Right lobe of liver (tissue), 6 donors: ENCODE data around the gene PPP1R9A. TPM values are rescaled to one million over a fixed set of nuclear protein-coding genes. Genes with fewer than 3 reads are reported as not detected.
"Not testable (repeated sequence)": the region's sequence is repeated elsewhere in the genome, so short reads cannot be mapped to it uniquely, and the experiment has no call there.

Experiments used
- ATAC-seq, 4 donors: fragments of 200-7000 bp; cut with Tn5 transposase; one replicate each; pipeline ENCODE4 v1.9.1; 2020; ENCODE audit warnings: mild to moderate bottlenecking in 4 of 4, moderate library complexity in 4 of 4
- DNase-seq, 3 donors: peaks; one replicate each; pipeline ENCODE4 v3.0.0-alpha.2; 2020
- H3K27ac ChIP-seq, 3 donors: fragments of 200-600 bp; one replicate each; pipeline ENCODE4 v1.8.0; 2022
- H3K27me3 ChIP-seq, 2 donors: fragments of 200-600 bp; one replicate each; pipeline ENCODE4 v1.8.0; 2022
- H3K36me3 ChIP-seq, 4 donors: fragments of 200-600 bp; sonication (generic) in 1 of 4; one replicate each; pipeline versions ENCODE4 v1.5.1 to v1.8.0; 2017 to 2022; ENCODE audit warnings: control low read depth in 1 of 4
- H3K4me1 ChIP-seq, 4 donors: fragments of 200-600 bp; sonication (generic) in 1 of 4; one replicate each; pipeline versions ENCODE4 v1.5.1 to v1.8.0; 2017 to 2022; ENCODE audit warnings: control low read depth in 1 of 4
- H3K4me3 ChIP-seq, 3 donors: fragments of 200-600 bp; one replicate each; pipeline ENCODE4 v1.8.0; 2022
- H3K9me3 ChIP-seq, 4 donors: fragments of 200-600 bp; sonication (generic) in 1 of 4; one replicate each; pipeline versions ENCODE4 v1.5.1 to v1.8.0; 2017 to 2022; ENCODE audit warnings: control low read depth in 1 of 4
- POLR2A ChIP-seq: fragments of 450-650 bp; IDR thresholded peaks from one replicate; pipeline ENCODE4 v1.6.1; 2017; ENCODE audit warnings: antibody characterized with exemption, mild to moderate bottlenecking
- WGBS: methylation state at CpG from one replicate; pipeline ENCODE4 v1.1.6; 2018; ENCODE audit warnings: low coverage, low lambda C conversion rate; ENCODE audit not compliant: insufficient coverage; ENCODE audit errors: missing lambda C conversion rate; 5-methylcytosine and 5-hydroxymethylcytosine counted together
- intact Hi-C, 2 donors: fragments of 100-400 bp; cut with DNase I; formaldehyde crosslinking; loops; one replicate each; pipeline versions ENCODE4 v1.11.2 to v1.14.1; 2022
- total RNA-seq, 6 experiments: library from RNA; depleted of rRNA in 2 of 6; stranded (reverse); fragments of >200 nt in 2 of 6; fragmentation: NEBNext Ultra II Directional in 3 of 6; extraction: Animal tissue kit (Norgen Biotek cat#: 25700) in 3 of 6; gene quantifications; one replicate each; pipeline versions ENCODE4 v1.1.0 to v1.2.4, GENCODE V29; 2016 to 2023
- TF ChIP-seq, protein P1 (sequence below), 4 donors: fragments of 200-600 bp in 3 of 4; fragments of 450-650 bp in 1 of 4; IDR thresholded peaks; one replicate each; pipeline versions ENCODE4 v1.5.1 to v1.8.0; 2016 to 2022; ENCODE audit warnings: antibody characterized with exemption in 4 of 4, mild to moderate bottlenecking in 2 of 4
- donor health status: DM: no; HTN: yes; CAD: no.
- donor health status: DM: no; HTN: no; CAD: no.
- donor health status: DM: no; HTN: no; CAD: no.
- donor health status: DM: no; HTN: yes; CAD: no.
- donor health status: DM: no; HTN: yes; CAD: no.

PPP1R9A gene
- total RNA-seq, 6 experiments from 2014 or later, result 0.49 to 2.0 (median 0.81) TPM

- WGBS, result 74% methylated on average over 5 of the region's 5 CpGs
- no peak for ATAC-seq
- no peaks in the 10 kb centered on the region for H3K27me3 ChIP-seq
Observed at GRCh38 chr7:95006010-95006409, 98.6 kb downstream of the PPP1R9A start.

GRCh38 chr7:95008773-95009172 lies 101.4 kb downstream of the PPP1R9A start:
- WGBS, result 81% methylated on average over 6 of the region's 6 CpGs
- H3K4me1 ChIP-seq, H3K4me3 ChIP-seq, H3K27me3 ChIP-seq, DNase-seq, ATAC-seq, intact Hi-C loops, H3K27ac ChIP-seq, H3K9me3 ChIP-seq, H3K36me3 ChIP-seq: not testable (repeated sequence)

More at GRCh38 chr7:95006010-95006409, 98.6 kb downstream of the PPP1R9A start:
- TF ChIP-seq, protein P1, sequence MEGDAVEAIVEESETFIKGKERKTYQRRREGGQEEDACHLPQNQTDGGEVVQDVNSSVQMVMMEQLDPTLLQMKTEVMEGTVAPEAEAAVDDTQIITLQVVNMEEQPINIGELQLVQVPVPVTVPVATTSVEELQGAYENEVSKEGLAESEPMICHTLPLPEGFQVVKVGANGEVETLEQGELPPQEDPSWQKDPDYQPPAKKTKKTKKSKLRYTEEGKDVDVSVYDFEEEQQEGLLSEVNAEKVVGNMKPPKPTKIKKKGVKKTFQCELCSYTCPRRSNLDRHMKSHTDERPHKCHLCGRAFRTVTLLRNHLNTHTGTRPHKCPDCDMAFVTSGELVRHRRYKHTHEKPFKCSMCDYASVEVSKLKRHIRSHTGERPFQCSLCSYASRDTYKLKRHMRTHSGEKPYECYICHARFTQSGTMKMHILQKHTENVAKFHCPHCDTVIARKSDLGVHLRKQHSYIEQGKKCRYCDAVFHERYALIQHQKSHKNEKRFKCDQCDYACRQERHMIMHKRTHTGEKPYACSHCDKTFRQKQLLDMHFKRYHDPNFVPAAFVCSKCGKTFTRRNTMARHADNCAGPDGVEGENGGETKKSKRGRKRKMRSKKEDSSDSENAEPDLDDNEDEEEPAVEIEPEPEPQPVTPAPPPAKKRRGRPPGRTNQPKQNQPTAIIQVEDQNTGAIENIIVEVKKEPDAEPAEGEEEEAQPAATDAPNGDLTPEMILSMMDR (IDR thresholded peaks at IDR 0.05), result no peak
- TF ChIP-seq POLR2A, result no peak
- Histone ChIP-seq H3K4me3 (no peak overlapping the region), H3K27ac (no peak overlapping the region), H3K9me3 (no peaks in the 10 kb centered on the region), H3K36me3 (no peaks in the 10 kb centered on the region), H3K4me1 (no peaks in the 10 kb centered on the region)
- DNase-seq, result no peak
- intact Hi-C loops, result no loop called here

DNA sequence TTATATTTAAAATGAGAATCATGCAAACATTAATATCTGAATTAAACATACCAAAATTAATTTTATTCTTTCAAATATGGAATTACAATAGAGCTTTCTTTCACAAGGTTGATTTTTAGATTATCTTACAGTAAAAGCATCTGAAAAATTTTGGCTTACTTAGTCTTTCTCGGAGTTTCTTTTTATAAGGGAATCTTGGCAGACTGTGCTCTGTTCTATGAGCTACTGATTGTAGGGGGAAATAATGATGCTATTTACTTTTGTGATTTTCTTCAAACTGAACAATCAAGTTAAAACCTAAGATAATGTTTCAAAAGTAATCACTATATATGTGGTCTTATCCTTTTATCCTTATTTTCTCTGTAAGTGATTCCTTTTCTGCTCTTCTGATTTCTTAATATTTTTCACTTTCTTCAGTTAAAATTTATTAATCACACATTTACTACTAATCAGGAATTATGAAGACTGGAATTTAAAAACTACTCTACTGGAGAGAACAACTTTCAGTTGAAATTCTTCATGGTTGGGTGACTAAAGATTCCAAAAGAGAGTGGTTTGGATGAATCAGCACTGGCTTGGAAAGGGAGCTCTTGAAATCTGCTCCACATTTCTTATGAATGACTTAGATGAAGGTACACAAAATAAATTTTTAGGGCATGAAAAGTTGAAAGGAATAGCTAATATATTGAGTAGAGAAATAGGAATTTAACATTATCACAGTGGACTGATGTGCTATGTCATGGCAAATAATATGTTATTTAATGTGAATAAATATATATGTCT lies 103.9 kb downstream of the PPP1R9A start:
- DNase-seq, result no peak
- no peak for ATAC-seq
- no peaks in the 10 kb centered on the region for H3K9me3 ChIP-seq
- 67% methylated on average over 1 of the region's 1 CpG for WGBS
- H3K27ac ChIP-seq, result no peak overlapping the region
- H3K36me3 ChIP-seq, result no peaks in the 10 kb centered on the region
- TF ChIP-seq POLR2A, result no peak
- TF ChIP-seq, protein P1 (IDR thresholded peaks at IDR 0.05), result no peak
- intact Hi-C loops, result no loop called here
- H3K4me1 ChIP-seq, result no peaks in the 10 kb centered on the region
- no peak overlapping the region for H3K4me3 ChIP-seq
- no peaks in the 10 kb centered on the region for H3K27me3 ChIP-seq

DNA sequence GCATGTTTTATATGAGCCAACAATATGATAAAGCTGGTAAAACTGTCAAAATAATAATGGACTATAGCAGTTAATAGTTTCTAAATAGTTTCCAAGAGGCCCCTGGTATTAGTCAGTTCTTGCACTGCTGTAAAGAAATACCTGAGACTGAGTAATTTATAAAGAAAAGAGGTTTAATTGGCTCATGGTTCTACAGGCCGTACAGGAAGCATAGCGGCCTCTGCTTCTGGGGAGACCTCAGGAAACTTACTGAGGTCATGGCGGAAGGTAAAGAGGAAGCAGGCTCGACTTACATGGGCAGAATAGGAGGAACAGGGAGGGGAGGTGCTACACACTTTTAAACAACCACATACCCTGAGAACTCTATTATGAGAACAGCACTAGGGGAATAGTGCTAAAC lies 104.6 kb downstream of the PPP1R9A start:
- Histone ChIP-seq H3K9me3 (no peaks in the 10 kb centered on the region), H3K27me3 (no peaks in the 10 kb centered on the region), H3K4me1 (no peaks in the 10 kb centered on the region), H3K36me3 (no peaks in the 10 kb centered on the region), H3K27ac (no peak overlapping the region), H3K4me3 (no peak overlapping the region)
- TF ChIP-seq, protein P1 (IDR thresholded peaks at IDR 0.05), result no peak
- TF ChIP-seq POLR2A, result no peak
- WGBS, result 52% methylated on average over 4 of the region's 4 CpGs
- intact Hi-C loops, result no loop called here
- DNase-seq (no peak), ATAC-seq (no peak)

DNA sequence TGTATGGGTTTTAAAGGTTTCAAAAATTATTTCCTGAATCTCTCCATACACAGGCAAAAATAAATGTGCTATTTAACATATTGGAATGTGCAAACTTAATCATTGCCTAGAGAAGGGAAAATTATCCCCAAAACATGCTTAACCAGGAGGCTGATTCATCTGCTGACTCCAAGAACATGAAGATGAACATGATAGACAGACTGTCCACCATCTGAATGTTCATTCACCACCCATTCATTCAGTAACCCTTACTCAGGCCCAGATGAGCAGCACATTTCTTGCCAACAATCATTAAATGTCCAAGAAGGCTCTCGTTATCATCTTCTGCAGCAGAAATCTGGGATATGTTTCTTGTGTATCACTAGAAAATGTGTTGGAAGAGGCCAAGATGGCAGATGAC lies 110.6 kb downstream of the PPP1R9A start:
- no peak for DNase-seq
- WGBS, result 71% methylated on average over 1 of the region's 1 CpG
- no peaks in the 10 kb centered on the region for H3K4me1 ChIP-seq
- H3K9me3 ChIP-seq, result no peaks in the 10 kb centered on the region
- H3K27ac ChIP-seq, result no peak overlapping the region
- no peaks in the 10 kb centered on the region for H3K27me3 ChIP-seq
- no peak for TF ChIP-seq POLR2A
- TF ChIP-seq, protein P1 (IDR thresholded peaks at IDR 0.05), result no peak
- H3K4me3 ChIP-seq, result no peak overlapping the region
- intact Hi-C loops, result no loop called here
- H3K36me3 ChIP-seq, result no peaks in the 10 kb centered on the region
- ATAC-seq, result no peak
